KMS-11 (cell line): Measurements from ENCODE around the gene CBY1.

Experiments used
- H2AFZ ChIP-seq: fragments of 200-600 bp; sonication (generic); 2 replicates; pipeline ENCODE4 v1.6.1; 2016; ENCODE audit warnings: antibody characterized with exemption, mixed run types, low read depth
- H3K27ac ChIP-seq: fragments of 200-600 bp; sonication (generic); 2 replicates; pipeline ENCODE4 v1.6.1; 2016; ENCODE audit warnings: mild to moderate bottlenecking, mixed run types
- H3K27me3 ChIP-seq: fragments of 200-600 bp; sonication (generic); 2 replicates; pipeline ENCODE4 v1.6.1; 2017; ENCODE audit warnings: mild to moderate bottlenecking, low read depth, mixed run types, moderate library complexity; ENCODE audit not compliant: insufficient read depth
- H3K36me3 ChIP-seq: fragments of 200-600 bp; sonication (generic); 2 replicates; pipeline ENCODE4 v1.6.1; 2017; ENCODE audit warnings: mild to moderate bottlenecking, mixed run types; ENCODE audit not compliant: insufficient read depth
- H3K4me1 ChIP-seq: fragments of 200-600 bp; sonication (generic); 2 replicates; pipeline ENCODE4 v1.6.1; 2016; ENCODE audit warnings: mild to moderate bottlenecking, low read depth, mixed run types; ENCODE audit not compliant: poor library complexity, severe bottlenecking
- H3K4me2 ChIP-seq: fragments of 200-600 bp; sonication (generic); 2 replicates; pipeline ENCODE4 v1.7.0; 2016; ENCODE audit warnings: mild to moderate bottlenecking, mixed run types
- H3K4me3 ChIP-seq: fragments of 200-600 bp; sonication (generic); IDR thresholded peaks from 2 replicates; pipeline ENCODE4 v1.6.1; 2017; ENCODE audit warnings: low read depth, low read length, mixed read lengths; ENCODE audit not compliant: insufficient read depth
- H3K79me2 ChIP-seq: fragments of 200-600 bp; sonication (generic); 2 replicates; pipeline ENCODE4 v1.6.1; 2016; ENCODE audit warnings: low read depth, mixed run types; ENCODE audit not compliant: insufficient read depth
- H3K9ac ChIP-seq: fragments of 200-600 bp; sonication (generic); 2 replicates; pipeline ENCODE4 v1.6.1; 2016; ENCODE audit warnings: mild to moderate bottlenecking, mixed run types
- H4K20me1 ChIP-seq: fragments of 200-600 bp; sonication (generic); 2 replicates; pipeline ENCODE4 v1.6.1; 2016; ENCODE audit warnings: mild to moderate bottlenecking, mixed run types; ENCODE audit not compliant: insufficient read depth
- CTCF ChIP-seq: fragments of 200-600 bp; sonication (generic); conservative IDR thresholded peaks from 2 replicates; pipeline ENCODE4 v1.6.1; 2017; ENCODE audit warnings: low read depth, mild to moderate bottlenecking, antibody characterized with exemption, low read length, moderate library complexity, mixed read lengths

CBY1 gene

GRCh38 chr22:38689651-38690050, 33.2 kb downstream of the CBY1 start:
- H3K36me3 ChIP-seq: no peaks in the 10 kb centered on the region; the same call in 1 of the 2 replicates
- H4K20me1 ChIP-seq: no peaks in the 10 kb centered on the region

GRCh38 chr22:38694049-38694448, 37.6 kb downstream of the CBY1 start:
- Histone ChIP-seq H3K27ac (no peak overlapping the region), H3K4me2 (no peak overlapping the region), H3K36me3 (no peaks in the 10 kb centered on the region)

More at GRCh38 chr22:38689651-38690050, 33.2 kb downstream of the CBY1 start:
- no peak overlapping the region for H3K4me3 ChIP-seq
- H3K27ac ChIP-seq: no peak overlapping the region
- no peak overlapping the region for H3K9ac ChIP-seq
- H3K27me3 ChIP-seq: no peaks in the 10 kb centered on the region
- TF ChIP-seq CTCF: no peak
- H3K4me1 ChIP-seq: no peaks in the 10 kb centered on the region
- H3K4me2 ChIP-seq: no peak overlapping the region
- no peak overlapping the region for H2AFZ ChIP-seq
- no peaks in the 10 kb centered on the region; the same call in 1 of the 2 replicates for H3K79me2 ChIP-seq

DNA sequence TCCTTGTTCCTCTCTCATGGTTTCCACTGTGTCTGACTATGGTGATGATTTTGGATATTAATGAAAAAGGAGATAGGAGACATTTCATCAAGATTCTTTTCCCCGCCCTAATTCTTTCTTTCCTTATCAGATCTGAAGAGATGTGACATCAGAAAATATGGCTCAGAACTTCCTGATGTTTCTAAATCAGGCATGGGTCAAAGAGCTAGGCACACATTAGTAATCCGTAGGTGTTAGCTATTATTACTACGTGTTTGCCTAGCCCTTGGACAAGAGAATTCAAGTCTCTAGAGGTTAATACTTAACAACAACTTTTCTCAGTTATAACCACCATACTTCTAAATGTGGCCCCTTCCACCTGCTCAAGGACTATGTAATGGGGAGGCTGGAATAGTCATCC, 38.5 kb downstream of the CBY1 start:
- no peak for TF ChIP-seq CTCF
- Histone ChIP-seq H3K9ac (no peak overlapping the region), H2AFZ (no peak overlapping the region), H4K20me1 (no peaks in the 10 kb centered on the region), H3K4me1 (peaks cover 28% of the 10 kb centered on the region), H3K4me2 (no peak overlapping the region), H3K27me3 (no peaks in the 10 kb centered on the region), H3K27ac (no peak overlapping the region), H3K79me2 (peaks cover 35% of the 10 kb centered on the region), H3K4me3 (no peak overlapping the region), H3K36me3 (no peaks in the 10 kb centered on the region)

More at GRCh38 chr22:38694049-38694448, 37.6 kb downstream of the CBY1 start:
- H3K79me2 ChIP-seq: peaks cover 26% of the 10 kb centered on the region; the same call in 1 of the 2 replicates
- no peaks in the 10 kb centered on the region for H4K20me1 ChIP-seq
- no peak overlapping the region for H3K4me3 ChIP-seq
- H3K27me3 ChIP-seq: no peaks in the 10 kb centered on the region
- H2AFZ ChIP-seq: no peak overlapping the region
- no peak for TF ChIP-seq CTCF
- H3K4me1 ChIP-seq: peaks cover 25% of the 10 kb centered on the region
- H3K9ac ChIP-seq: no peak overlapping the region

- H3K4me3 ChIP-seq: no peak overlapping the region
- no peak overlapping the region for H2AFZ ChIP-seq
- TF ChIP-seq CTCF: no peak
- H3K79me2 ChIP-seq: peaks cover 36% of the 10 kb centered on the region
- no peak overlapping the region; the same call in 1 of the 2 replicates for H3K4me2 ChIP-seq
- H3K27ac ChIP-seq: no peak overlapping the region
- H4K20me1 ChIP-seq: no peaks in the 10 kb centered on the region
- no peaks in the 10 kb centered on the region for H3K27me3 ChIP-seq
- no peaks in the 10 kb centered on the region for H3K36me3 ChIP-seq
- H3K4me1 ChIP-seq: peaks cover 32% of the 10 kb centered on the region
- H3K9ac ChIP-seq: no peak overlapping the region
Measured at GRCh38 chr22:38696606-38697424, 40.4 kb downstream of the CBY1 start.
